DMS 273 treated with DMSO at 0.1 percent for 48 hours (cell line): ENCODE results near the gene DDN.
A peak's percentile ranks its signal among the peaks of the same experiment; 100 is the strongest.

ENCODE experiments used
- DNase-seq: peaks from one replicate; lab custom pipeline; 2025; lab: John Stamatoyannopoulos, UW

DDN gene

DNA sequence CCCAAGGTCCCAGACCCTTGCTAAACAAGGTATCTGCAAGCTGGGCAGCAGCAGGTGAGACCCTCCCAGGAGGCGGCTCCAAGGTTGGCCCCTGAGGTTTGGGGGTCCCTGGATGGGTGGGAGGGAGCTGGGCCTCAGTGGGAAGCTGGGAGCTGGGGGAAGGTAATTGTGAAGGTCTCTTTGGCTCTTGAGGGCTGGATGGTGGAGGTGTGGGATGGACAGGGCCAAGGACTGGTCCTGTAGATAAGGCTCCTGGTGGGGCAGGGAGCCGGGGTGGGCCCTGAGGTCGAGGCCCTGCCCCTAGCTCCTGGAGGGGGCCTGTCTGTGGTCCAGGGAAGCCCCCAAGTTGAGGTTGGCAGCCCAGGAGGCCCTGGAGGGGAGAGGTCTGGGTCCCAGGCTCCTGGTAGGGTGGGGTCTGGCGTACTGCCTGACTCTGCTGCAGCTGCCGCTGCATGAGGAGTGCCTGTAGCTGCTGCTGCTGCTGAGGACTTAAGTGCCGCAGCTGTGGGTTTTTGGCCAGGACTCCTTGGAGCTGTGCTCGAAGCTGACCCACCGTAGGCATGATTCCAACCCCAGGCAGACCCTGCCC, 32.5 kb upstream of the DDN start:
- DNase-seq: no peak

DNA sequence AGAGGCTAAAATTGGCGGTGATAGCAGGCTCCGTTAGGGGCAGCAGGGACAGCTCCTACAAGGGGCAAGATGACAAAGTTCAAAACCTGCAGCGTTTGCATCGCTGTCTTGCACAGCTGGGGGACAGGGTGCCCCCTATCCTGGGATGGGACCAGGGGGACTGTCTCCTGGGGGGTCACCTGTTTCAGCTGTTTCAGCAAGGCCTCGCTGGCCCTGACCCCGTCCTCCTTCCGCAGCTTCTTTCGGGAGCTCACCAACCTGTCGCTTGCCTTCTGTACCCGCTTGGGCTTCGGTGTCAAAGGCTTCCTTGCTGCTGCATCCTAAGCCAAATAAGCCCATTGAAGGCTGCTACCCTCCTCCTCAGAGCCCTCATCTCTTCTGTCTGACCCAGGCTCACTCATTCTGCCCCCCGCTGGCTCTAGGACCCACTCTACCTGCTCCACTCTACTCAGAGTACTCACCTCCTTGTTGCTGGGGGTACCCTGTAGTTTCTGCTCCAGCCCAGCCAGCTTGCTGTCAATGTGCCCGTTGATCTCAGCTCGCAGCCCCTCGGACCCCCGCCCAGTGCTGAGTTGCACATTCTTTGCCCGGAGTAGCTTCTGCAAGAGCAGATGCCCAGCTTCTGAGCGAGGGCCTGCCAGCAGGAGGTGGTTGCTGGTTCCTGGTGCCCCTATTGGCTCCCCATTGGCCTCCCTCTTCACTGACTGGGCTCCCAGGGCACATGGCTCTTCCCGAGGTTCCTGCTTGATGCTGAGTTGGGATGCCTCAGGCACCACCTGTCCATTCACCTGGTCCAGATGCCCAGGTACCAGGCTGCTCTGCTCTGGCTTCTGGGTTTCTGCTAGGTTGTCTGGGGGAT, 31.8 kb upstream of the DDN start:
- no peak for DNase-seq

DNA sequence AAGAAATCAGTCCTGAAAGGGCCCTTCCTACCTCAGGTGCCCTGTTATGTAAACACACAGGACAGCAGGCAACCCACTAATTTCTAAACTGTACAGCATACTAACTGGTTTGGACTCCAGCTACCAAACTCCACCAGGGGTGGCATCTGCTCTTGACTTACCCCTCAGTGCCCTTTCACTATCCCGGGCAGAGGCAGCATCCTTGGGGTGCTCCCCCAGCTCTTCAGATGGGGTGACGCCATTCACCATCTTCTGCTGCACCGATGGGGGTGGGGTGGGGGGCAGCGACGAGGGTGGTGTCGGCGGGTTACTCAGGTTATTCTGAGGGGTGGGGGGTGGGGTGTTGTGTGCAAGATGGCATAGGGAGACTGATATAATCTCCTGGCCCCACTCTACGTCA, 30.9 kb upstream of the DDN start:
- DNase-seq: no peak

DNA sequence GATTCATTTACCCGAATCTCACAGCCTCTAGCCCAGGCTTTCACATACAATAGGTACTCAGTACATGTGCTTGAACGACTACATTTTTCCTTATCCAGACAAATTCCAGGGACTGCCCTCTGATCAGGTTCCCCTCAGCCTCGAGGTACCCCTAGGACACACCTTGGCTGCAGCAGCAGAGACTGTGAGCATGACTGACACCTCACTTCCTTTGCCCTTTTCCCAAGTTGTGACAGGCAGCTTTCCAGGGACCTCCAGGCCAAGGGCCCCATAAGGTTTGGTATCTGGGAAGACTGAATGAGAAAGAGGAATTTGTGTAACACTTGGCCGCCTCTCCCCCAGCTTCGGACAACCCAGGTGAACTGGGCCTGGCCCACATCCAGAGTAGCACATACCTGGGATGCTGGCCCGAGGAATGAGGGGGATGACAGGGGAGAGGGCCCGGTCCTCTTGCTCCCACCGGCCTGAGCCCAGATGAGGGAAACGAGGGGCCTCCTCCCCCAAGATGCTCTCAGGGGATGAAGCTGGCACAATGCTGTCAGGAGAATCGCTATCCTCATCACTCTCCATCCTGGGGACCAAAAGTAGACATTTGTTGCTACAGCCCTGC, 29.6 kb upstream of the DDN start:
- no peak for DNase-seq

DNA sequence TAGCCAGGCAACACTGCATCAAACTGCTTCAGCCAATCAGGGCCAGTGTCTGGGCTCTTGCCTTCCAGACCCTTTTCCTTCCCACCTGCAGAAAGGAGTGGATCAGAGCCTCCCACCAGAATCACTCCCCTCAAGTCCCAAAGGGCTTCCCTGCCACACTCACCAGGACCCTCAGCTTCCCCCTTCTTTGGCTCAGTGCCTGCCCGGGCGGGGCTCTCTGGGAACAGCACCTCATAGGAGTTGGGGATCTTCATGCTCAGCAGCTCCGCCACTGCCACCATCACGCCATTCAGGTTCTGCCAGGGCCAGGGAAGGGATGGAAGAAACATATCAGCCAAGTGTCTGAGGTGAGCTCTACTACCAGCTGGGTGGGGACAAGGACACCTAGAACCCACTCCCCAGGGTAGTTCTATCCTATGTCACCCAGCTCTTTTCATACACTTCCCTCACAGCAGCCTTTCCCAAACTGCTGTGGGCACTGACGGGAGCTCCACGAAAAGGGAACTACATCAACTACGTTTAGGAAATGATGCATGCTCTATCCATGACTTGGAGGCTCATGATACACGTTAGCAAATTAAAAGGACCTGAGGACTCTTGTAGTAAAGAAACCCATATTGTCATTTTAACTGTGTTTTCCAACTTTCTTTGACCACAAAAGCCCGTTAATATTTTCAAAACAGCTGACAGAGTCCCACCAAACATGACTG, 28.8 kb upstream of the DDN start:
- no peak for DNase-seq

DNA sequence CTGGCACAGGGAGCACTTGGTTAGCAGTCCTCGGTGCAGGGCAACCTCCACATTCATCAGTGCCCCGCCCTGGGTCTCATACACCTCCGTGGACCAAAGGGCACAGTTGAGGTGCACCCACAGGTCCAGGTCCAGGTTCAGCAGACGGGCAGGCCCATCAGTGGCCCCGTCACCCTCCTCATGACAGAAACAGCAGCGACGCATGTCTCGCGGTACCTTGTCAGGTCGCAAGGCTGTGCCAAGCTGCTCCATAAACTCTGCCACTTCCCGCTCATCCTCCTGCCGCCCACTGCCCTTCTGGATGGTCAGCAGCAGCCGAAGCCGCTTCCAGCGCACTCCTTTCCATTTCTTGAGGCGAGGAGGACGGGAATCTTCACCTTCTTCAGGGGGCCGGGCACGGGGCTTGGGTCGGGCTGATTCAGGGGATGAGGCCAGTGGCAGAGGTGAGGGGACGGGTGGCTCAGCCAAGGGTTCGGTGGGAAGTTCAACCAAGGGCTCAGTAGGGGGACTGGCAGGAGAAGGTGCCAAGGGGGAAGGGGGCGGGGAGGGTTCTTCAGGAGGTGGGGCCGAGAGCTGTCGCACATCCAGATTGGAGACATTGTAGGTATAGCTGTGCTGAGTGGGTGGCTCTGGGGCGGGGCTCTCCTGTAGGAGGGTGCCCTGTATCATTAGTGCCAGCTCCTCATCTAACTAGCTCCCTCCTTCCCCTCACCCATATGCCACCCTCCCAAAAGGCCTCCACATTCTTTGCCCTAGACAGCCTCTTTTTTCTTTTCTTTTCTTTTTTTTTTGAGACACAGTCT, 27.7 kb upstream of the DDN start:
- DNase-seq: no peak

DNA sequence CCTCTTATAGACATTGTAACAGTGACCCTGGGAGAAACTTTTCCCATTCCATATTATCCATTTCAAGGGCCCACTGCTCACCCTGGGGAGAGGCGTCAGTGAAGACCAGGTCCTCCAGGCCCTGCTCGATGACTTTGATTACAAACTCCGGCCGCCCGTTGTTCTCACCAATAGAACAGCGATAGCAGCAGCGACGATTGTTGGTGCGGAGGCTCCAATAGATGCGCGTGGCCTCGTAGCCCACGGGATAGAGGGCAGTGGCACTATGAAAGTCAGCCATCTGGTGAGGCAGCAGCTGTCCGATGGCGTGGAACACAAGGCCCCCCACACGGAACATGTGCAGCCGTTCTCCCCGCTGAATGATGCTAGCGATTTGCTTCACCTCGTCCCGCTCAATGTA, 26.9 kb upstream of the DDN start:
- DNase-seq: no peak

DNA sequence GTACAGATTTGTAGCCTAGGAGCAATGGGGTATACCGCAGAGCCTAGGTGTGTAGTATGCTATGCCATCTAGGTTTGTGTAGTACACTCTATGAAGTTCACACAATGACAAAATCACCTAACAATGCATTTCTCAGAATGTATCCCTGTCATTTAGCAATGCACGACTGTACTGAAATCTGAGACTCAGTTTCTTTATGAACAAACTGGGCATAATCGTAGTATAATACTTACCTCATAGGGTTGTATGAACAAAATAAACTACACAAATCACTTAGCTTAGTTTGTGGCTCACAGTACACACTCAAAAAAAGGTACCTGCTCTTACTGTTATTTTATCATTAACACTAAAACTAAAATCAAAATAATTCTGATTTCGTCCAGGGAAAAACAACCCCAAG, 26.3 kb upstream of the DDN start:
- no peak for DNase-seq

DNA sequence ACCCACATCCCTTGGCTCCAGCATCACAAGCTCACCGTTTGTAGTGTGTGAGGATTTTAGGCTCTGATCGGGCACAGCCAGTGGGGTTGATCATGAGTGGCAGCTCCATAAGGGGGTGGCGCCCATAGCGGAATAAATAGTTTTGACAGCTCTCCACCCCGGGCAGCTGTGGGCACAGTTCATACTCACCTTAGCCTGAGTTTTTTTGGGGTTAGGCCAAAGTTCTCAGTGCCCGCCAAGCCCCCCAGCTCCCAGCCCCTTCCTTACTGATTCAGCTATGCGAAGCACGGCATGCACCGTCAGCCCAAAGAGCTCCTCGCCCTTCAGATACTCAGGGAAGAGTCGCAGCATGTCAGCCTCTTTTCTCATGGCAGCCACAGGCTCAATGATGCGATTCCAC, 25.4 kb upstream of the DDN start:
- no peak for DNase-seq

DNA sequence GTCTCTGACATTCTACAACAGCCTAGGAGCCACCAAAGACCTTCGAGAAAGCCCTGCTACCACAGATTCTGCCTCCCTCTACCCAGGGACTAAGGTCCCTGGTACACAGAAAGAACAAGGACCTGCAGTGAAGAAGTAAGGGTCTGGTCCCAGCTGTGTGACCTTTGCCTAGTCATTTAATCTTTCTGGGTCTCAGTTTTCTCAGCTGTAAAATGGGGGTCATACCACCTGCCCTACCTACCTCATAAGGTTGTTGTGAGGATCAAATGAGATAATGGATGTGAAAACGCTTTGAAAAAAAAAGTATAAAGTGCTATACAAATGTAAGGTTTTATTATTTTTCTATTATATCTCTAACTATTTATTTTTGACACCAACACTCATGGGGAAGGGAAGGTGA, 24.6 kb upstream of the DDN start:
- DNase-seq: no peak

DNA sequence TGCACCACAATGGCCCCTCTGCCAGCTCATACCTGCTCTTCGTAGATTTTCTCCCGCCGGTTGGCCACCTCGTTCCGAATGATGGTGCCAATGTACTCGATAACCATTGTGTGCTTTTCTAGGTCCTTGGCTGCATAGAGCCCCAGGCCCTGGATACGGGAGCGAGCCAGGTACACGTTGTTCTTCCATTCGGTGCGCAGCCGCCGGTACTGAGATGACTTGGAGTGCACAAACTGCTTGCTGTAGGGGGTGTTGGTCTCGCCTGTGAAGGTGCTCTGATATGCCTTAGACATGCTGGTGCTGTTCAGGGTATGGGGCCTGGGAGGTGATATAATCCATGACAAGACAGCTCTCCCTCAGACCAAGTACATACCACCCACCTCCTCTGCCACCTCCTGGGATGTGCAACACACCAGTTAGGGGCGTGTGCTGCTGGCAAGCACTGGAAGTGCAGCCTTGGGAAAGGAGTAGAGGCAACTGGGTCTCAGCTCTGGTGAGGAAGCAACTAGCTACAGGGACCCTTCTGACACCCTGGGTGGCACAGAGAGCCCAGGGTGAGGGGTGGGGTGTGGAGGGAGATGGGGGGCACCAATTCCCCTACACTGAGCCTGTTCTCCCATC, 23.5 kb upstream of the DDN start:
- DNase-seq: no peak

DNA sequence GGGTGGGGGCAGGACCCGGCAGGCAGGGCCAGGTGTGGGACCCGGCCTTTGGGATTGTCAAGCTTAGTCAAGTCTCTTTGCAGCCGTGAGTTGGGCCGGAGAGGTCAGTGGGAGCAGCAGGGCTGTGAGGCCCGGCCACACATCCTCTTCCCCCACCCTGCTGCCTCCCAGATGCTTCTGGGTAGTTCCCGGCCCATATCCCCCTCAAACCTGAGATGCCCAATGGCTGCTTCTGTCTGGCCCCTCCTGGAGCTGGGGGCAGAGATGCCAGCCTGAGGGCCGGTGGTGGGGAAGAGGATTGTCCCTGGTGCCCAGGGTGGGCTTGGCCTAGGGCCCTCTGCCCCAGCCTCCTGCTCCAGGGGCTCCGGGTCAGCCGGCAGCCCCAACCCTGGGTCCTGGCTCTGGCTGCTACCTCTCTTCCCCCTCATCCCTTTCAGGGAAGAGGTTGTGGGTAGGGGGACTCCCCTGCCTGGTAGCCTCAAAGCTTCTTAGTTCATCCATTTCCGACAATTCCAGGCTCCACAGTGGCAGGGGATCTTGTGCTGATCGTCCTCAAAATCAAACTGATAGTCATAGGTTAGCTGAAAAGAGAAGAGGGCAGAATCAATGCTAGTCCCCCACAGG, 22.2 kb upstream of the DDN start:
- no peak for DNase-seq

DNA sequence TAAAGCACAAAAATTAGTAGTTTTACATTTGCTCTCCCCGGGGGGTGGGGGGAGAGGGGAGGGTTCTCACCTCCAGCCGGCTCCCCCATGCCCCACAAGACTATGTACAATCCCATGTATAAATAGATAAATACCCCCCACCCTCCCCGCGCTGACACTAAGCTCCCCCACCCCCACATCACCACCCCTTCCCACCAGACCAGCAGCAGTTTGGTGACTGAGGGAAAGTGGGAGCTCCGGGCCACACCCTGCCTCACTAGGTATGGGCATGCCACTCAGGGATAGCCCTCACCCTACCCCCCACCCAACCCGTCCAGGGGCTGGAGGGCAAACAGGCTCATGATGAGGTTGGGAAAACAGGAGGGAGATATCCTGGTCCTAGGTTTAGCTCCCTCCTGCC, 21.3 kb upstream of the DDN start:
- no peak for DNase-seq

DNA sequence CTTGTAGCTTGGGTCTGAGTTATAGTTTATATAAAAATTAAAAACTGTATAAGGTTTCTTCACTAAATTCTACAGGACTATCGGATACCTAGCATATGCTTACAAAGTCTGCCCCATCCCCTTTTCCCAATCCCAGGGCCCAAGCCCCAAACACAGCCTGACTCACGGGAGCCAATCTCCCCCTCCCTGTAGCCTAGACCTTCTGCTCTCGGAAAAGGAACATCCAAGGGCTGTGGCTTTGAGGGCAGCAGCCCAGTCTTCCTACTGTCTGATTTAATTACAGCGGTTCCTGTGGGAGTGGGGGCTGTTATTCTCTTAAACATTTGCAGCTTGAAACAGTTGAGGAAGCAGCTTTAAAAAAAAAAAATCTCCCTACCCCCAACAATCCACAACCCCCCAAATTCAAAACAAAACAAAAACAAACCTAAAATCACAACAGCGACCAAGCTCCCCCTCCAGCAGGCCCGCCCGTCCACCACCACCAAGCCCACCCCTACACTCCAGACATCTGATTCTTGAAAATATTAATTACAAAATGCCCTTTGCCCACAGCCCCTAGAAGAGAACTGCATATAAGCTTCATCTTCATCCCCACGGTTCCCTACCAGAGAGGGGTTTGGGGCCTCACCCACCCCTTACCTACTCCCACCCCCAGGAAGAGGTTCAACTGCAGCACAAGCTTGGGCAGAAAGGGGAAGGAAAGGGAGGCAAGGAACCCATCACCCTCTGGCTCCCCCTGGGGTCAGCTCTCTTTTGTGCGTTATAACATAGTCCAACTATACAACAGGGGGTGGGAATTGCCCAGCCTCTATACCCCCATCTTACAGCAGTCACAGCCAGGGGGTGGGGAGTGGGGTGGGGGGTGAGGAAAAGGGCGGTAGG, 20.5 kb upstream of the DDN start:
- DNase-seq: no peak

DNA sequence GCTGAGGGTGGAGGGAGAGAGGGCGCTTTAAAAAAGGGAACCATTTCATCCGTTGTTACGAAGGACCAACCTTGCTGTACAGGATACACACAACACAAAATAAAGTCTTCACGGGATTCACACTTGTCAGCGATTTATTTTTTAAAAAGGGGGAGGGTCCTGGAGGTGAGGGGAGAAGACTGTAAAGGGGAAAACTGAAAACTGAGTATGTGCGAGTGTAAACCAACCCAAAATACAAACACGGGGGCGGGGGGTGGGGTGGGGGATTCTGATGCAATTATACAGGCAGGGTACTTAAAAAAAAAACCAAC, 19.9 kb upstream of the DDN start:
- no peak for DNase-seq

DNA sequence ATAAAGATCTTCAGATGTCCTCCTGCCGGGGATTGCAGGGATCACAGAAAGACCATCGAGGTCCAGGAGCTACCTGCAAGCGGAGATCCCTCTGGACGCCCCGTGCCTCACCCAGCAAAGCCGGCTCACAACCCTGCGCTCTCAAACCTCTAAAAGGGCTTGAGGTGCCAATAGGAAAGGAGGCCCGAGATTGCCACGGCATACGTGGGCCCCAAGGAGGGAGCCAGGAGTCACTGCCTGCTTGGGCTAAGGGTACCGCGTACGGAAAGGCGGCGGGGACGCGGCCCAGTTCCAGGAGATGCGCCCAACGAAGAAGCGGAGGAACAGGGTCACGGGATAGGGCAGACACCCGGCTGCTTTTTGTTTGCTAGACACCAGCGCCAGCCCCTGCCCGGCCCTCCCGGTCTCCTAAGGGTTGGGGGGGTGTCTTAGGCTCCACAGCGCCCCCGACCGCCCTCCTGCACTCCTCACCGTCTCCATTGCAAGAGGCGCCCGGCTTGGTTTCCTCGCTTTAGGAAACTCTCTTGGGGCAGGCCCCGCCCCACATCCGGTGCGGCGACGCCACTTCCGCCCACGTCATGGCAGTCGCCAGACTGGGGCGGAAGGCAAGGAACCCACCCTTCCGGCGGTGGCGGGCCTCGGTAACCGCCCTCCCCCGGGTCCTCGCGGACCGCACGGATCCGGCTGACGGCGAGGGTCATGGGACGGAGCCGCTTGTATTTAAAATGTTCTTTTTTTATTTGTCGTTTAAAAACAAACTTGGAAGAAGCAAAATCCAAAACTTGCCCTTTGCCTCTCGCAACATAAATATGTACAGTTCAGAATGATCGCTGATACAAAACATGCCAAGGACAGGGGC, 19.3 kb upstream of the DDN start, which contains the start of gene PRKAG1:
Gene PRKAG1 (minus strand): TSS at position 516 of the 859 bp plus-strand sequence. CDS start 36 bp downstream, at position 480.
- DNase-seq: peak; percentile 78

DNA sequence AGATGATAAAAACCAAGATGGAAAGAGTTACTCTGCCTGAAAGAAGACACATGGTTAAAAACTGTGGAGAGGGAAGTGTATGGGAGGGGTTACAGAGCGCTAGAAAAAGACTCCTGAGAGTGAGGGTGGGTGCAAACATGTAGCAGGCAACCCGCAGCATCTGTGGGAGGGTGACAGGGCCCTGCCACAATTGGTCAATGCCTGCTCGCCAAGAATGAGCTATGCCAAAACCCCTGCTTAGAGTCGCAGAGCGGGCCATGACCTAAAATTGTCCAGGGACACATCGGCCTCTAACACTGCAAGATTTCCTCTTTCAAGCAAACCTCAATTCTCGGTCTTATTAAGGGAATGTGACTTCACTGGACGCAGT, 18.7 kb upstream of the DDN start:
- no peak for DNase-seq

DNA sequence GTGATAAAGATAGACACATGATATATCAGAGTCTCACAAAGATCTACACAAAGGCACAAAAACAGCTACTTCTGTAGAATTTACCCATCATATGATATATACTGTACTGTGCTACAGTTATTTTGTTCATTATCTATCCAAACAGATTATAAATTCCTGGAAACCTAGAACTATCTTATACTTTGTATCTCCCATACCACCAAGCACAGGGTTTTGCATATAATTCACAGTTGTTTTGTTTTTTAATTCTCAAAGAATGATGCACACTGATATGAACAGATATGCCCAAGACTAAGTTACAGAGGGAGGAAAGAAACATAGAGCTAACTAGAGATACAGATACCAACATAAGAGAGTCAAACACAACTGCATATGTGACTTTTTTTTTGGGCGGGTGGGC, 16.0 kb upstream of the DDN start:
- no peak for DNase-seq

DNA sequence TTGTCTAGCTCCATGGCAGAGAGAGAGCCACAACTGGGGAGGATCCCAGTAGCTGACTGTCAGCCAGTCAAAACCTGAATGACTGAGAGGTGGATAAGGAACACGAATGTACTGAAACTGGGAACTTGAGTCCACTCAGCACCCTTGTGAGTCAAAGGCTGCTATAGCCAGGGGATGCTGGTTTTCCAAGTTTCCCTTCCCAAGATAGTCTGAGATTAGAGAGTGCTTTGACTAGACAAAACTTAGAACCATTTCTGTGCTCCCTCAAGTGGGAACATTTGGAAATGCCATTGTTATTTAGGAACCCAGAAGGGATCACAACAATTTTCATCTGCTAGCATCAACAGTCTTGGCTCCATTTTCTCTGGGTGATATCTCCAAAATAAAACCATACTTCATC, 15.4 kb upstream of the DDN start:
- DNase-seq: no peak
